A673 (cell line): ENCODE results near the gene FASTK.

Experiments used
- CTCF ChIP-seq: fragments of 300-800, 200-600 bp; sonication (generic); conservative IDR thresholded peaks from 2 replicates; pipeline ENCODE4 v1.5.1; 2017; ENCODE audit warnings: low read depth, mild to moderate bottlenecking, antibody characterized with exemption, low read length, moderate library complexity, mixed read lengths
- EZH2 ChIP-seq: fragments of 200-600 bp; sonication (generic); IDR thresholded peaks from 2 replicates; pipeline ENCODE4 v1.6.1; 2017; ENCODE audit warnings: borderline replicate concordance, low read depth, mild to moderate bottlenecking, mixed read lengths, antibody characterized with exemption, low read length; ENCODE audit not compliant: poor library complexity, severe bottlenecking

DNA sequence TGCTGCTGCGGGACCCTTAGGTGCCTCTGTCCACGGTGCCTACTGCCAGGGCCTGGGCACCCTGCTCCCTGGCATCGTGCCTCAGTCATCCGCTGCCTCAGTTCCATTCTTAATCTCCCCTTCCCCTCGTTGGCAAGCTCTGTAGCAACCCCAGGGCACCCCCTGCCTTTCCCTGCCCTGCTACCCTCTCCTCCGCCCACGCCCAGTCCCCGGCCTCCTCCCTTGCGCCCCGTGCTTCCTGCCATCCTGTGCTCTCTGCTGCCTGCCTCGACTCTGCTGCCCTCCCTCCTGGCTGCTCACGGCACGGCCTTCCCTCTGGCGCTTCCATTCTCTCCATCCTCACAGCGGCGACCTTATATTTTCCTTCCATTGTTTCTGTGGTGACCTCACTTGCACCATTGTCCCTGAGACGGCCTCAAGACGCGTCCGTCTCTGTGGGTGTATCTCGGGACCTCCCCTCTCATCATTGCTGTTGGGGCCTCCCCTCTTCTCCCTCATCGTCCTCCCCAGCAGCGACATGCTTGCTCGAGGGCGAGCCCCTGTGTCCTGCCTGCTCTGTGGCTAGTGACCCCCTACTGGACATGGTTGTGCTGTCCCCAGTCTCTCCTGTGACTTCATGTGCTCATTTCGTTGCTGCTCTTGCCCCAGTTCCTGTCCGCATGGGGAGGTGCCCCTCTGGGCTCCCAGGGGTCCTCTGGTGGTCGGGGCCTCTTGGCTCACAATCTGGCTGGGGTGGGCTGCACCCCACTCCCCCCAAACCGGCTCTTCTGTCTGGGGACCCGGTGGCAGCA, 41.0 kb upstream of the FASTK start:
- no peak for TF ChIP-seq CTCF
- no peak for TF ChIP-seq EZH2
